ENCODE results near the gene ANAPC15.

GRCh38 chr11:72114570-72114969, 2.1 kb upstream of the ANAPC15 start:
- TF ChIP-seq CTCF (IDR thresholded peaks at IDR 0.05; ENCODE audit: low read length) (no peak), EZH2 (IDR thresholded peaks at IDR 0.05; ENCODE audit: borderline replicate concordance, low read length) (no peak)

Measured in OCI-LY1 (cell line).